GM18502 (cell line): ENCODE results near the gene LRCH2.
"Not testable (repeated sequence)": the region's sequence is repeated elsewhere in the genome, so short reads cannot be mapped to it uniquely, and the experiment has no call there.

Source experiments
- ATAC-seq: cut with Tn5 transposase; IDR thresholded peaks from one replicate; pipeline ENCODE4 v1.9.1; 2021; ENCODE audit warnings: mild to moderate bottlenecking; ENCODE audit not compliant: unreplicated experiment, poor library complexity

Gene LRCH2

DNA sequence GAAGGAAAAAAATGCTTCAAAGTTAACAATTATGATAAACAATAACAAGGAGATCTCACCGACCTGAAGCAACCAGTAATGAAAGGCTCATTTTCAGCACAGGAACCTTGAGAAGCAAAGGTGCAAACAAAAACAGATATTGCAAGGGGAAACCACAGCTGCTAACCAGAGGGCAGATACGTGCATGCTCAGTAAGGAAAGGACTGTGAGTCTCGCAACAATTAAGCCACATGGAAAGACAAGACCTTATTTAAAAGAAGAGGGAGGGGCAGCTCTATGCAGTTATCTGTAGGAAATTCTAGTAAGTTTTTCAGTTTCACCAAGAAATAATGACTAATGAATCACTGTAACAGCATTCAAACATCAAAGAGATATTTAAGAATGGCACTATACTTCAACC, 19.3 kb downstream of the LRCH2 start:
- no peak for ATAC-seq

DNA sequence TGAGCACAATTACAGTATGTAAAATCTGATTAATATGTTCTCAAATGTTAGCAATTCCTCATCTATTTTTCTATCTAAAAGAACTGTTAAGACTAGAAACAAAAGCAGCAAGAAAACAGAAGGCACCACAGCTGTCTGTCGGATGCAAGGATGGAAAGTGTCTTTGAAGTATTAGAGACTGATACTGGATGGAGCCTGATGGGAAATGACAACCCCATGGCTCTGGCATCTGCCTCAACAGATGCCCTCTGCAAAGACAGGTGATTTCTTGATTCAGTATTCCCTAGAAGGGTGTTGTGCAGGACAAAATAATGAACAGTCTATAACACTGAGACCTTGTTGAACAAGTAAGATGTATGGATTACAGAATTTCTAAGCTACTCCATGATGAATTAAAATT, 19.7 kb downstream of the LRCH2 start:
- ATAC-seq = no peak

GRCh38 chrX:115209547-115209946, 24.3 kb downstream of the LRCH2 start:
- ATAC-seq = not testable (repeated sequence)

DNA sequence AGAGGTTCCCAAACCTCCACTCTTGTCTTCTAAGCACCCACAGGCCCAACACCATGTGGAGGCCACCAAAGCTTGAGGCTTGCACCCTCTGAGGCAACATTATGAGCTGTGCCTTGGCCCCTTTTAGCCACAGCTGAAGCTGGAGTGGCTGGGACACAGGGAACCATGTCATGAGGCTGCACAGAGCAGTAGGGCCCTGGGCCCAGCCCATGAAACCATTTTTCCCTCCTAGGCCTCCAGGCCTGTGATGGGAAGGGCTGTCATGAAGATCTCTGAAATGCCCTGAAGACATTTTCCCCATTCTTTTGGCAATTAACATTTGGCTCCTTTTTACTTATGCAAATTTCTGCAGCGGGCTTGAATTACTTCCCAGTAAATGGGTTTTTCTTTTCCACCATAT, 29.9 kb downstream of the LRCH2 start:
- no peak for ATAC-seq

DNA sequence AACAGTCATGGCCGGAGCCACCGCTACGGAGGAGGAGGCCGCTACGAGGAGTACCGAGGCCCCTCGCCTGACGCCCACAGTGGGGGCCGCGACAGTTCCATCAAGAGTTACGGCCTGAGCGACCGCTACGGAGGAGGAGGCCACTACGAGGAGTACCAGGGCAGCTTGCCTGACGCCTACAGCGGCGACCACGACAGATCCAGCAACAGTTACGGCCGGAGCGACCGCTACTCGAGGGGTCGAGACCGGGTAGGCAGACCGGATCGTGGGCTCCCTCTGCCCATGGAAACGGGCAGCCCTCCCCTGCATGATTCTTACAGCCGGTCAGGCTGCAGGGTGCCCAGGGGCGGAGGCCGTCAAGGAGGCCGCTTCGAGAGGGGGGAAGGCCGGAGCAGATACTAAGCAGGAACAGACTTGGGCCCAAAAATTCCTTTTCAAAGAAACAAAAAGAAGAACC, 41.6 kb downstream of the LRCH2 start:
- ATAC-seq = no peak

DNA sequence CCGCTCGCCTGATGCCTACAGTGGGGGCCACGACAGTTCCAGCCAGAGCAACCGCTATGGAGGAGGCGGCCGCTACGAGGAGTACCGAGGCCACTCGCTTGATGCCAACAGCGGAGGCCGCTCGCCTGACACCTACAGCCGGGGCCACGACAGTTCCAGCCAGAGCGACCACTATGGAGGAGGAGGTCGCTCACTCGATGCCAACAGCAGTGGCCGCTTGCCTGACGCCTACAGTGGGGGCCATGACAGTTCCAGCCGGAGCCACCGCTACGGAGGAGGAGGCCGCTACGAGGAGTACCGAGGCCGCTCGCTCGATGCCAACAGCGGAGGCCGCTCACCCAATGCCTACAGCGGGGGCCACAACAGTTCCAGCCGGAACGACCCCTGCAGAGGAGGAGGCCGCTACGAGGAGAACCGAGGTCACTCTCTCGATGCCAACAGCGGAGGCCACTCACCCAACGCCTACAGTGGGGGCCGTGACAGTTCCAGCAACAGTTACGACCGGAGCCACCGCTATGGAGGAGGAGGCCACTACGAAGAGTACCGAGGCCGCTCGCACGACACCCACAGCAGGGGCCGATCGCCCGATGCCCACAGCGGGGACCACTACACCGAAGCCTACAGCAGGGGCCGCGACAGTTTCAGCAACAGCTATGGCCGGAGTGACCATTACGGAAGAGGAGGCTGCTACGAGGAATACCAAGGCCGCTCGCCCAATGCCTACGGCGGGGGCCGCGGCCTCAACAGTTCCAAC, 42.2 kb downstream of the LRCH2 start:
- ATAC-seq = no peak

- ATAC-seq = no peak
These were observed 43.0 kb downstream of the LRCH2 start for GRCh38 chrX:115190636-115191489.

- ATAC-seq = no peak
These were observed 44.0 kb downstream of the LRCH2 start for GRCh38 chrX:115189646-115190635.

DNA sequence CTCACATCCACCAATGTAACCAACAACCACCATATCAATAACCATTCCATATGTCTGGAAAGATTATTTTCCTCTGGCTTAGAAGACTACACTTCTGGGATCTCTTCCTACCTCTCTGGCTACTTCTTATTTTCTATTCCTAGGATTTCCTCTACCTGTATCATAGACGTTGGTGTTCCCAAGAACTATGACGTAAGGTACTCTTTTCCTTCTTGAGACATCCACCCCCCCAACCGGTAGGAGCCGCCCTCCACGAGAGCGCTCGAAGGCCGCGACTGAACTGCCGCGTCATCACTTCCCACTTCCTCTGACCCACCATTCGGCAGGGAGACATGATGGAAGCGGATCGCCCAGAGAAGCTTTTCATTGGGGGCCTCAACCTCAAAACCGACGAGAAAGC, 44.8 kb downstream of the LRCH2 start, which contains the start of gene RBMXL3:
RBMXL3 (plus strand) TSS at position 301 of the 400 bp plus-strand sequence; CDS start at position 333, 32 bp downstream.
- ATAC-seq = no peak

DNA sequence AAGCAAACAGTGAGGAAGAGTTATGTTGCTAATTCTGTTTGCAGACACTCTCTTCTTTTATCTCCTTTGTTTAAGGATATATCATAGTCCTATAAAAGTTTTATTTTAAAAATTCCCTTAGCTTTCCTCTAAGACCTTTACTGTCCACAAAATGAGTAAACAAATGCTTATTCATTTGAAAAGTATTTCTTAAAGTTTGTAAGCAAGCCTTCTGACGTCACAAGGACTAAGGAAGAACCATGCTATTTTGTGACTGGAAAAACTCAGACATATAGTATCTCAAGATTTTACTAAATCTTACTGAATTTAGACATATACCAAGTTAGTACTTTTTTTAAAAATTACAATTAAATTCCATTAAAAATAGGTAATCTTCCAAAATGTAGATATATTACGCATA, 49.9 kb downstream of the LRCH2 start:
- ATAC-seq = no peak

DNA sequence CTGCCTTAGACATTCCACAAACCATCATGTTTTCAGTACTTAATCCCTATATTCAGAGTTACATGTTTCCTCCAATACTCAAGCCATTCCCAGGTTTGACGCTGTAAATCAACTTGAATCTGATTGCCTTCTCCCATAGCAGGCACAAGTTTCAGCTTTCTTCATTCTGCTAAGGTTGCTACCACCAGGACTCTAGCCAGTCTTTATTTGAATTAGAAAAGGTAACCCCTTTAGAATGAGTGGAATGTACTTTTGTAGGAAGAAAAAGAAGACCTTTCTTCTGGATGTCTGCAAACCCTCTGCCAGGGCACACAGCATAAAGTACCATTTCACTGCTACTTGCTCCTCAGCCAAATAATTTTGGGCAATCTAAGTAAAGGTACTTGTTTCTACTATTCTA, 55.4 kb downstream of the LRCH2 start:
- no peak for ATAC-seq

- no peak for ATAC-seq
These were observed 56.0 kb downstream of the LRCH2 start for GRCh38 chrX:115177932-115178331.

DNA sequence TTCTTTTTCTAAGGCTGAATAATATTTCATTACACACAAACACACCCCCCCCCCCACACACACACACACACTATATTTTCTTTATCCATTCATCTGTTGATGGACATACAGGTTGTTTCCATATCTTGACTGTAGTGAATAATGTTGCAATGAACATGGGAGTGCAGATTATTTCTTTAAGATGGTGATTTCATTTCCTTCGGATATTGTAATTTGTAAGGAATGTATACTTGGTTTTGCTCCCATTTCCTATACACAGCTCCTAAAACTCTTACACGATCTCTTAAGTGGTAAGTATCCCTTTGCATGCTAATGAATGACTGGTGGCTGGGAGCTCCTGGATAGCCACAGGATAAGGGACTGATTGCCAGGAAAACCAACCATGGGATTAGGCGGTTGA, 59.3 kb downstream of the LRCH2 start:
- ATAC-seq = no peak

DNA sequence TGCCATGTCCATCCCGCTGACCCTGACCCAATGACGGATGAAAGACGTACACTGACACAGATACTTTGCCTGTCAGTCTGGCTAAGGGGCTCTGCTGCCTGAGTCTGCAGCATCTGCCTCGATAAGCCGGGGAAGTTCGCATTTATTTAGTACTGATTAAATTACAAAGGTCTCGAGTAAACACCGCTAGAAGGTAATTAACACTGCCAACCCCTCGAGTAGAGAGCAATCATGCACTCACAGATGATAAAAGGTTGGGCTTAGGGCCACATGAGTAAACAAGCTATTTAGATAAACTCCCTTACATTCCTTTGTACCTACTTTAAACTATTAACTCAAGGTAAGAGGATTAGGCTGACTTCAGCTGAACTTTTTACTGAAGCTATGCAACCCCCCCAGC, 60.7 kb downstream of the LRCH2 start:
- no peak for ATAC-seq

GRCh38 chrX:115147220-115147619, 86.7 kb downstream of the LRCH2 start:
- ATAC-seq = no peak

- ATAC-seq = no peak
These were observed 91.8 kb downstream of the LRCH2 start for GRCh38 chrX:115142057-115142456.

DNA sequence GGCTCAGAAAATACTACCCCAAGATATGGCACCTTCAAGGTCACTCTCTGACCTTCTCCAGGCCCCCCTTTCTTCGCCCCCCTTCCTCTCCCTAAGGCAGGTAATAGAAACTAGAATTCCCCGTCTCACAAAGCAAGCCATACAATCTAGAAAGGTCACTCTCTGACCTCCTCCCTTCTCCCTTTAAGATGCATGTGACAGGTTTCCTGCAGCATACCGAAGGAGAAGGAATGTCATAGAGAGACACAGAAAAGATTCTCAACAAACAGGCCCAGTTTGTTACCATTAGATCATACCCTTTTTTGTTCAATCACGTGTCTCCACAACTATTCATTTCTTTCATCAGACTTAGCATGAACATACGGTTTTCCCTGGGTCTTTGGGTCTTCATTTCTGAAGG, 95.9 kb downstream of the LRCH2 start:
- no peak for ATAC-seq

GRCh38 chrX:115134382-115134781, 99.5 kb downstream of the LRCH2 start:
- ATAC-seq = no peak

DNA sequence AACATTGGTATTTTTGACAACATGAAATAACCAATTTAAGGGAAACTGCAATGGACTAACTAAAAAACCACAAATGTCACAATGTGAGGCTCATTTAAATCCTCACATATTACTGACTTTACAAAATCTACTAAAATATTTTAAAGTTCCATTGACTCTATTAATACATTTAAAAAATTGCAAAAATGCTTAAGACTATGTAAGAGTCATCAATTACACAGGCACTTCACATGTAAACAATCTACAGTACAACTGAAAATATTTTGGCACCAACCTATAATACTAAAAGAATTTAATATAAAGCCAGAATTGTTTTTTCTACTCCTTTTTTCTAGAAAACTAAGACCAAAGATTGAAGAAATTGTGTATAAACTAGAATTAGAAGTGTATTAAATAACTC, 121.5 kb downstream of the LRCH2 start:
- no peak for ATAC-seq

GRCh38 chrX:115098897-115099296, 135.0 kb downstream of the LRCH2 start:
- no peak for ATAC-seq
